HCT116 (cell line): ENCODE results near the gene OR10AG1. TPM values are rescaled to one million over a fixed set of nuclear protein-coding genes. Genes with fewer than 3 reads are reported as not detected.

Experiments used
- total RNA-seq: library from RNA; stranded (reverse); gene quantifications from one replicate; pipeline ENCODE4 v1.2.1, GENCODE V29; 2021; ENCODE audit not compliant: unreplicated experiment

The OR10AG1 gene
- total RNA-seq, 1 experiment from 2014 or later, result not detected

Other genes with a start within 250 kb of the OR10AG1 start
- not detected for gene OR5D13, start 196.5 kb downstream of the OR10AG1 start, total RNA-seq
- not detected for gene OR5D14, start 174.4 kb downstream of the OR10AG1 start, total RNA-seq
- gene OR5L1, start 158.6 kb downstream of the OR10AG1 start, total RNA-seq, result not detected
- gene OR5D18, start 150.3 kb downstream of the OR10AG1 start, total RNA-seq, result not detected
- gene OR5L2, start 142.7 kb downstream of the OR10AG1 start, total RNA-seq, result not detected
- not detected for gene OR5D16, start 131.2 kb downstream of the OR10AG1 start, total RNA-seq
- not detected for gene TRIM51, start 86.6 kb downstream of the OR10AG1 start, total RNA-seq
- not detected for gene OR5W2, start 55.4 kb downstream of the OR10AG1 start, total RNA-seq
- gene OR5I1, start 33.5 kb downstream of the OR10AG1 start, total RNA-seq, result not detected
- gene OR5F1, start 24.7 kb upstream of the OR10AG1 start, total RNA-seq, result not detected
- not detected for gene OR5AS1, start 57.7 kb upstream of the OR10AG1 start, total RNA-seq
- not detected for gene OR8I2, start 123.4 kb upstream of the OR10AG1 start, total RNA-seq
- gene OR8H2, start 133.7 kb upstream of the OR10AG1 start, total RNA-seq, result not detected
- not detected for gene OR8H3, start 152.4 kb upstream of the OR10AG1 start, total RNA-seq
- not detected for gene OR8J3, start 170.3 kb upstream of the OR10AG1 start, total RNA-seq
- gene OR8K5, start 190.4 kb upstream of the OR10AG1 start, total RNA-seq, result not detected
- not detected for gene OR5J2, start 206.7 kb upstream of the OR10AG1 start, total RNA-seq